H1 (cell line): Measurements from ENCODE around the gene NFIX. TPM values are rescaled to one million over a fixed set of nuclear protein-coding genes. Genes with fewer than 3 reads are reported as not detected.

ENCODE experiments used
- BACH1 ChIP-seq: IDR thresholded peaks from 2 replicates; pipeline ENCODE4 v1.6.1; 2012; ENCODE audit warnings: low read length, improper control_type of control experiment
- polyA plus RNA-seq, 7 experiments: library from polyadenylated mRNA; depleted of rRNA in 3 of 7; stranded (reverse) in 5 of 7; unstranded in 2 of 7; fragments of >200 nt in 5 of 7; fragments of 200-250 nt in 2 of 7; gene quantifications; 1 replicate in 5 of 7; 2 replicates in 1 of 7; 4 replicates in 1 of 7; pipeline versions ENCODE4 v1.2.1 to v1.2.3, GENCODE V29; 2011 to 2013; ENCODE audit warnings: missing spikeins in 2 of 7, mixed read lengths in 2 of 7
- total RNA-seq: library from RNA; stranded (reverse); fragmentation: NEBNext Ultra II Directional; extraction: Animal tissue kit (Norgen Biotek cat#: 25700); gene quantifications from 2 replicates; pipeline ENCODE4 v1.2.1, GENCODE V29; 2021

NFIX gene
- total and polyA plus RNA-seq, 2 of the 8 experiments (the other 6 are each of a cell fraction or from before 2014, with no cell fraction given), result 0.03 to 0.20 TPM

- TF ChIP-seq BACH1, result no peak
Observed at GRCh38 chr19:13042443-13043130, 47.3 kb downstream of the NFIX start (continued).
